HEK293 (cell line): Measurements from ENCODE around the gene OR2T12.
"Not testable (repeated sequence)": the region's sequence is repeated elsewhere in the genome, so short reads cannot be mapped to it uniquely, and the experiment has no call there.

Experiments used
- CTCF ChIA-PET: fragments of 350-600 bp; formaldehyde crosslinking; extraction: SDS; loops from one replicate; lab custom pipeline; 2021; ENCODE audit warnings: antibody characterized with exemption; lab: Yijun Ruan, JAX
- POLR2A ChIA-PET: fragments of 300-600 bp; formaldehyde crosslinking; extraction: SDS; loops from one replicate; lab custom pipeline; 2020; ENCODE audit warnings: antibody characterized with exemption, inconsistent platforms; lab: Yijun Ruan, JAX
- H3K27ac ChIP-seq: fragments of 200-500 bp; sonication (Bioruptor generic); 2 replicates; pipeline ENCODE4 v1.5.1; 2014; ENCODE audit warnings: low read depth, low read length, control low read depth, inconsistent platforms; ENCODE audit errors: extremely low read depth
- H3K36me3 ChIP-seq, 2 experiments: fragments of 200-500 bp in 1 of 2; sonication (Bioruptor generic) in 1 of 2; 1 replicate in 1 of 2; 2 replicates in 1 of 2; pipeline ENCODE4 v1.5.1; 2014 to 2017; ENCODE audit warnings: inconsistent platforms in 2 of 2, low read length in 2 of 2; ENCODE audit not compliant: control insufficient read depth in 2 of 2, insufficient read depth in 1 of 2
- H3K4me1 ChIP-seq: fragments of 200-500 bp; sonication (Bioruptor generic); 2 replicates; pipeline ENCODE4 v1.5.1; 2014; ENCODE audit warnings: mild to moderate bottlenecking, low read length, inconsistent platforms; ENCODE audit not compliant: control insufficient read depth, insufficient read depth
- H3K4me3 ChIP-seq: 2 replicates; pipeline ENCODE4 v1.5.1; 2011; ENCODE audit warnings: low read depth, mild to moderate bottlenecking, control low read depth, low read length, moderate library complexity
- H3K9me3 ChIP-seq: fragments of 200-500 bp; sonication (Bioruptor generic); 2 replicates; pipeline ENCODE4 v1.5.1; 2014; ENCODE audit warnings: low read depth, low read length, inconsistent platforms; ENCODE audit not compliant: control insufficient read depth, insufficient read depth
- KLF9 ChIP-seq: fragments of 450-650 bp; formaldehyde crosslinking; IDR thresholded peaks from 2 replicates; pipeline ENCODE4 v1.5.1; 2016; ENCODE audit warnings: missing biosample characterization, missing genetic modification characterization, low read depth
- MEIS1 ChIP-seq: sonication (generic); formaldehyde crosslinking; IDR thresholded peaks from 2 replicates; pipeline ENCODE4 v1.8.1; 2022; ENCODE audit warnings: missing genetic modification reagents, mild to moderate bottlenecking, borderline replicate concordance
- OSR2 ChIP-seq: fragments of 450-650 bp; formaldehyde crosslinking; IDR thresholded peaks from 2 replicates; pipeline ENCODE4 v1.5.1; 2016; ENCODE audit warnings: missing biosample characterization, missing genetic modification characterization
- SETDB1 ChIP-seq: IDR thresholded peaks from one replicate; pipeline ENCODE4 v1.6.1; 2017; ENCODE audit warnings: mild to moderate bottlenecking, low read length, moderate library complexity, mixed read lengths; ENCODE audit not compliant: insufficient read length
- ZBTB21 ChIP-seq: fragments of 450-650 bp; formaldehyde crosslinking; IDR thresholded peaks from 2 replicates; pipeline ENCODE4 v1.5.1; 2017; ENCODE audit warnings: missing biosample characterization, missing genetic modification characterization
- ZNF214 ChIP-seq: fragments of 450-650 bp; formaldehyde crosslinking; IDR thresholded peaks from 2 replicates; pipeline ENCODE4 v1.5.1; 2017; ENCODE audit warnings: missing biosample characterization, mild to moderate bottlenecking, missing genetic modification characterization, borderline replicate concordance
- ZNF544 ChIP-seq: fragments of 450-650 bp; formaldehyde crosslinking; IDR thresholded peaks from 2 replicates; pipeline ENCODE4 v1.5.0; 2017; ENCODE audit warnings: missing biosample characterization, missing genetic modification characterization
- ZNF548 ChIP-seq: fragments of 450-650 bp; formaldehyde crosslinking; IDR thresholded peaks from 2 replicates; pipeline ENCODE4 v1.5.1; 2016; ENCODE audit warnings: missing biosample characterization, missing genetic modification characterization
- ZNF585B ChIP-seq: fragments of 450-650 bp; formaldehyde crosslinking; IDR thresholded peaks from 2 replicates; pipeline ENCODE4 v1.5.1; 2016; ENCODE audit warnings: missing biosample characterization, missing genetic modification characterization
- ZNF610 ChIP-seq: fragments of 450-650 bp; formaldehyde crosslinking; IDR thresholded peaks from 2 replicates; pipeline ENCODE4 v1.5.1; 2016; ENCODE audit warnings: missing biosample characterization, missing genetic modification characterization, borderline replicate concordance
- ZNF626 ChIP-seq: fragments of 450-650 bp; sonication (Bioruptor Pico); formaldehyde crosslinking; IDR thresholded peaks from 2 replicates; pipeline ENCODE4 v1.5.1; 2018; ENCODE audit warnings: missing biosample characterization, missing genetic modification characterization, inconsistent platforms
- ZNF843 ChIP-seq: fragments of 450-650 bp; formaldehyde crosslinking; IDR thresholded peaks from 2 replicates; pipeline ENCODE4 v1.5.1; 2016; ENCODE audit warnings: missing biosample characterization, missing genetic modification characterization
- TF ChIP-seq, protein P1 (sequence below): fragments of 450-650 bp; formaldehyde crosslinking; IDR thresholded peaks from 2 replicates; pipeline ENCODE4 v1.5.1; 2016; ENCODE audit warnings: missing biosample characterization, missing genetic modification characterization
- TF ChIP-seq, protein P2 (sequence below): fragments of 450-650 bp; formaldehyde crosslinking; IDR thresholded peaks from 2 replicates; pipeline ENCODE4 v1.5.1; 2016; ENCODE audit warnings: missing biosample characterization, missing genetic modification characterization
- TF ChIP-seq, protein P3 (sequence below): fragments of 450-650 bp; formaldehyde crosslinking; IDR thresholded peaks from 2 replicates; pipeline ENCODE4 v1.5.0; 2017; ENCODE audit warnings: missing biosample characterization, missing genetic modification characterization, borderline replicate concordance

Gene OR2T12

DNA sequence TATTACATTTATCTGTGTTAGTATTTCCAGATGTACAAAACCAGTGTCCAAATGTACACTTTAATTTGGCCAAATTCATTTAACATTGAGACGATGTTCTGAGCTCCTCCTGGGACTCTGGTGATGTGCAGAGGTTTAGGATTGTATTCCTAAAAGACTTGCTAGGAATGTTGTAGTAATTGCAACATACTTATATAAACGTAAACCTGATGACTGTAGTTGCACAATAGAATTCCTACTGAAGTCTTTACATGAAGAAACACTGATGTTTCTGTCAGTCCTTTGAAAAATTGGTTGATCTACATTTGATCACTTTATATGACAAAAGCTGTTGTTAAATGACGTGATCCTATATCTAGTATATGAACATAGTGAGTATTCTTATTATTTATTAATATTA lies 40.2 kb upstream of the OR2T12 start (continued):
- TF ChIP-seq, protein P1, sequence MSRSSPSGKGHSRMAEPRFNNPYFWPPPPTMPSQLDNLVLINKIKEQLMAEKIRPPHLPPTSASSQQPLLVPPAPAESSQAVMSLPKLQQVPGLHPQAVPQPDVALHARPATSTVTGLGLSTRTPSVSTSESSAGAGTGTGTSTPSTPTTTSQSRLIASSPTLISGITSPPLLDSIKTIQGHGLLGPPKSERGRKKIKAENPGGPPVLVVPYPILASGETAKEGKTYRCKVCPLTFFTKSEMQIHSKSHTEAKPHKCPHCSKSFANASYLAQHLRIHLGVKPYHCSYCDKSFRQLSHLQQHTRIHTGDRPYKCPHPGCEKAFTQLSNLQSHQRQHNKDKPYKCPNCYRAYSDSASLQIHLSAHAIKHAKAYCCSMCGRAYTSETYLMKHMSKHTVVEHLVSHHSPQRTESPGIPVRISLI (tag by site-specific recombination), result no peak
- TF ChIP-seq SETDB1, result no peak

DNA sequence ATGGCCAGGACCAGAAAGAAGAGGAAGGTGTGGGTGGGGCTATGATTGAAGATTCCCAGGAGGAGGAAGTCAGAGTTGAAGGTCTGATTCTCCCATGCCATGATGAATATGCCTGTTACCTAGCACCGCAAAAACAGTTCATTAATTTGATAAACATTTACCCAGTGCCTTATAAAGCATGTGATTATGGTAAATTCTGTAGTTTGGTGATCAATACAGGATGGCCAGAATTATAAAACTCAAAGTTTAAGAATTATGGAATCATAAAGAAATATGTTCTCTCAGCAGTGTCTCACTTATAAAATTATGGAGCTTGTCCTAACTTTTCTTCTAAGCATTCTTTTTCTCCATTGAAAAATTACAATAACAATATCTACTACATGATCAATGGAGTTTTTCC lies 21.2 kb upstream of the OR2T12 start, which contains the start of gene OR2M7:
Gene OR2M7, minus strand, starts transcription at position 101 of the 400 bp plus-strand sequence. Its CDS starts 0 bp downstream, at position 101.
- Histone ChIP-seq H3K4me1 (no peaks in the 10 kb centered on the region), H3K27ac (no peak within 1 kb of the TSS)
- POLR2A ChIA-PET, result no interaction called here

DNA sequence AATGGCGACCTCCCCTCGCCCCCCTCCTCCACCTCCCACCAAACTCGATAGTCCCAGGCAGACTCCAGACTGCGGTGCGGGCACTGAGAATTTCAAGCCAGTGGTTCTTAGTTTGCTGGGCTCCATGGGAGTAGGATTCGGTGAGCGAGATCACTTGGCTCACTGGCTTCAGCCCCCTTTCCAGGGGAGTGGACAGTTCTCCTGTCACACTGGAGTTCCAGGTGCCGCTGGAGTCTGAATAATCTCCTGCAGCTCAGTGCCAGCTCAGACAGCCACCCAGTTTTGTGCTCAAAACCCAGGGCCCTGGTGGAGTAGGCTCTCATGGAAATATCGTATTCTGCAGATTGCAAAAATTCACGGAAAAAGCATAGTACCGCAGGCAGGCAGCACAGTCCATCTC lies 13.6 kb upstream of the OR2T12 start:
- no peak overlapping the region for H3K27ac ChIP-seq
- H3K36me3 ChIP-seq, result no peaks in the 10 kb centered on the region
- TF ChIP-seq KLF9 (tag by site-specific recombination) (no peak), ZNF610 (tag by site-specific recombination) (no peak), ZNF843 (tag by site-specific recombination) (no peak), ZNF548 (tag by site-specific recombination) (no peak), MEIS1 (CRISPR knock-in tag) (no peak), ZNF626 (tag by site-specific recombination) (no peak)
- TF ChIP-seq, all 188 proteins: peak for 0
- Histone ChIP-seq H3K4me3 (no peak overlapping the region), H3K4me1 (no peaks in the 10 kb centered on the region), H3K9me3 (no peaks in the 10 kb centered on the region)
- CTCF ChIA-PET, result no interaction called here
- POLR2A ChIA-PET, result no interaction called here

More for the DNA sequence above, 21.2 kb upstream of the OR2T12 start, which contains the start of gene OR2M7:
- H3K4me3 ChIP-seq, result no peak within 1 kb of the TSS
- TF ChIP-seq ZNF214 (tag by site-specific recombination) (no peak), ZBTB21 (tag by site-specific recombination) (no peak), MEIS1 (CRISPR knock-in tag) (no peak), ZNF544 (tag by site-specific recombination) (no peak), OSR2 (tag by site-specific recombination) (no peak), ZNF585B (tag by site-specific recombination) (no peak)
- TF ChIP-seq, protein P2, sequence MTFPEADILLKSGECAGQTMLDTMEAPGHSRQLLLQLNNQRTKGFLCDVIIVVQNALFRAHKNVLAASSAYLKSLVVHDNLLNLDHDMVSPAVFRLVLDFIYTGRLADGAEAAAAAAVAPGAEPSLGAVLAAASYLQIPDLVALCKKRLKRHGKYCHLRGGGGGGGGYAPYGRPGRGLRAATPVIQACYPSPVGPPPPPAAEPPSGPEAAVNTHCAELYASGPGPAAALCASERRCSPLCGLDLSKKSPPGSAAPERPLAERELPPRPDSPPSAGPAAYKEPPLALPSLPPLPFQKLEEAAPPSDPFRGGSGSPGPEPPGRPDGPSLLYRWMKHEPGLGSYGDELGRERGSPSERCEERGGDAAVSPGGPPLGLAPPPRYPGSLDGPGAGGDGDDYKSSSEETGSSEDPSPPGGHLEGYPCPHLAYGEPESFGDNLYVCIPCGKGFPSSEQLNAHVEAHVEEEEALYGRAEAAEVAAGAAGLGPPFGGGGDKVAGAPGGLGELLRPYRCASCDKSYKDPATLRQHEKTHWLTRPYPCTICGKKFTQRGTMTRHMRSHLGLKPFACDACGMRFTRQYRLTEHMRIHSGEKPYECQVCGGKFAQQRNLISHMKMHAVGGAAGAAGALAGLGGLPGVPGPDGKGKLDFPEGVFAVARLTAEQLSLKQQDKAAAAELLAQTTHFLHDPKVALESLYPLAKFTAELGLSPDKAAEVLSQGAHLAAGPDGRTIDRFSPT (tag by site-specific recombination), result no peak
- TF ChIP-seq, protein P3, sequence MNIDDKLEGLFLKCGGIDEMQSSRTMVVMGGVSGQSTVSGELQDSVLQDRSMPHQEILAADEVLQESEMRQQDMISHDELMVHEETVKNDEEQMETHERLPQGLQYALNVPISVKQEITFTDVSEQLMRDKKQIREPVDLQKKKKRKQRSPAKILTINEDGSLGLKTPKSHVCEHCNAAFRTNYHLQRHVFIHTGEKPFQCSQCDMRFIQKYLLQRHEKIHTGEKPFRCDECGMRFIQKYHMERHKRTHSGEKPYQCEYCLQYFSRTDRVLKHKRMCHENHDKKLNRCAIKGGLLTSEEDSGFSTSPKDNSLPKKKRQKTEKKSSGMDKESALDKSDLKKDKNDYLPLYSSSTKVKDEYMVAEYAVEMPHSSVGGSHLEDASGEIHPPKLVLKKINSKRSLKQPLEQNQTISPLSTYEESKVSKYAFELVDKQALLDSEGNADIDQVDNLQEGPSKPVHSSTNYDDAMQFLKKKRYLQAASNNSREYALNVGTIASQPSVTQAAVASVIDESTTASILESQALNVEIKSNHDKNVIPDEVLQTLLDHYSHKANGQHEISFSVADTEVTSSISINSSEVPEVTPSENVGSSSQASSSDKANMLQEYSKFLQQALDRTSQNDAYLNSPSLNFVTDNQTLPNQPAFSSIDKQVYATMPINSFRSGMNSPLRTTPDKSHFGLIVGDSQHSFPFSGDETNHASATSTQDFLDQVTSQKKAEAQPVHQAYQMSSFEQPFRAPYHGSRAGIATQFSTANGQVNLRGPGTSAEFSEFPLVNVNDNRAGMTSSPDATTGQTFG (tag by site-specific recombination), result no peak
- TF ChIP-seq, all 188 proteins: peak for 0
- Histone ChIP-seq H3K9me3 (no peaks in the 10 kb centered on the region), H3K36me3 (no peaks in the 10 kb centered on the region)
- CTCF ChIA-PET, result no interaction called here

DNA sequence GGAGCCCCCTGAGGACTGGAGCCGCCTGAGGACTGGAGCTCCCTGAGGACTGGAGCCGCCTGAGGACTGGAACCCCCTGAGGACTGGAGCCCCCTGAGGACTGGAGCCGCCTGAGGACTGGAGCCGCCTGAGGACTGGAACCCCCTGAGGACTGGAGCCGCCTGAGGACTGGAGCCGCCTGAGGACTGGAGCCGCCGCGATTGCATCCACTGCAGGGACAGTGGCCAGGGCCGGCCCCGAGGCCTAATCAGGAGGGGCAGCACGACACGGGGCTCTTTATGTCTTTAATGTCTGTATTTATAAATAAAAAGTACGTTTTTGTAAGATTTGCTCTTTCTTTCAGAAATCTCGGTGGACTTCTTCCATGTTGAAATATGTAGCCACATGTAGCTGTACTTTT lies 3.5 kb upstream of the OR2T12 start:
- H3K9me3 ChIP-seq, result not testable (repeated sequence)

More for the DNA sequence above, 3.5 kb upstream of the OR2T12 start:
- POLR2A ChIA-PET, H3K27ac ChIP-seq, H3K4me3 ChIP-seq, H3K36me3 ChIP-seq, H3K4me1 ChIP-seq, CTCF ChIA-PET: not testable (repeated sequence)
